IMR-90 (cell line): ENCODE results near the gene GNL3. TPM values are rescaled to one million over a fixed set of nuclear protein-coding genes. Genes with fewer than 3 reads are reported as not detected.

Experiments
- ATAC-seq: fragments of 200-7000 bp; cut with Tn5 transposase; 2 replicates; pipeline ENCODE4 v1.9.1; 2020; ENCODE audit warnings: low read depth, mild to moderate bottlenecking, moderate library complexity
- BruUV-seq: library from RNA; stranded (reverse); fragments of 400-500 nt; replicated peaks from 2 replicates; lab custom pipeline; 2021; lab: Mats Ljungman, UMichigan
- CTCF ChIA-PET: fragments of 300-600 bp; formaldehyde crosslinking; extraction: SDS; loops from one replicate; lab custom pipeline; 2021; ENCODE audit warnings: antibody characterized with exemption; lab: Yijun Ruan, JAX
- POLR2A ChIA-PET: fragments of 300-600 bp; sonication (Branson Sonifier 250); formaldehyde crosslinking; loops from one replicate; lab custom pipeline; 2022; ENCODE audit warnings: antibody characterized with exemption; ENCODE audit not compliant: unreplicated experiment; lab: Charles Lee
- DNase-seq: peaks from one replicate; pipeline ENCODE4 v3.0.0; 2013
- H2AFZ ChIP-seq: replicated peaks from 2 replicates; pipeline ENCODE3; 2013; ENCODE audit warnings: low read length, mild to moderate bottlenecking; ENCODE audit not compliant: poor library complexity
- H2AK5ac ChIP-seq: 2 replicates; pipeline ENCODE4 v1.6.1; 2013; ENCODE audit warnings: low read depth, low read length, inconsistent platforms
- H2AK9ac ChIP-seq: replicated peaks from 2 replicates; pipeline ENCODE3; 2013; ENCODE audit warnings: mild to moderate bottlenecking, low read depth, low read length, moderate library complexity; ENCODE audit not compliant: poor library complexity
- H2BK120ac ChIP-seq: 2 replicates; pipeline ENCODE4 v1.6.1; 2013; ENCODE audit warnings: low read depth, low read length, inconsistent platforms
- H2BK15ac ChIP-seq: 3 replicates; pipeline ENCODE4 v1.6.1; 2013; ENCODE audit warnings: low read depth, low read length, inconsistent platforms
- H2BK20ac ChIP-seq: 2 replicates; pipeline ENCODE4 v1.6.1; 2013; ENCODE audit warnings: low read depth, mild to moderate bottlenecking, inconsistent platforms, low read length, moderate library complexity
- H2BK5ac ChIP-seq: 2 replicates; pipeline ENCODE4 v1.6.1; 2013; ENCODE audit warnings: mild to moderate bottlenecking, low read depth, low read length, inconsistent platforms; ENCODE audit not compliant: poor library complexity, severe bottlenecking
- H3K14ac ChIP-seq: replicated peaks from 2 replicates; pipeline ENCODE4 v1.6.1; 2013; ENCODE audit warnings: low read depth, low read length, inconsistent platforms
- H3K18ac ChIP-seq: 2 replicates; pipeline ENCODE4 v1.6.1; 2013; ENCODE audit warnings: low read depth, low read length, control low read depth
- H3K23ac ChIP-seq: 2 replicates; pipeline ENCODE4 v1.6.1; 2013; ENCODE audit warnings: low read depth, low read length, inconsistent platforms
- H3K27ac ChIP-seq: 2 replicates; pipeline ENCODE4 v1.5.1; 2013; ENCODE audit warnings: mild to moderate bottlenecking, control low read depth, low read length; ENCODE audit not compliant: insufficient read depth
- H3K27me3 ChIP-seq: 2 replicates; pipeline ENCODE4 v1.6.1; 2013; ENCODE audit warnings: low read length; ENCODE audit not compliant: control insufficient read depth, insufficient read depth
- H3K36me3 ChIP-seq: 2 replicates; pipeline ENCODE4 v1.6.1; 2013; ENCODE audit warnings: low read length, mixed read lengths; ENCODE audit not compliant: control insufficient read depth, insufficient read depth
- H3K4ac ChIP-seq: 2 replicates; pipeline ENCODE4 v1.6.1; 2013; ENCODE audit warnings: low read depth, low read length, inconsistent platforms
- H3K4me1 ChIP-seq: 2 replicates; pipeline ENCODE4 v1.6.1; 2013; ENCODE audit warnings: low read length, mixed read lengths; ENCODE audit not compliant: control insufficient read depth, insufficient read depth
- H3K4me2 ChIP-seq: 2 replicates; pipeline ENCODE4 v1.6.1; 2013; ENCODE audit warnings: low read depth, mild to moderate bottlenecking, control low read depth, low read length, moderate library complexity
- H3K4me3 ChIP-seq: 2 replicates; pipeline ENCODE4 v1.5.1; 2013; ENCODE audit warnings: low read depth, mild to moderate bottlenecking, control low read depth, low read length, moderate library complexity; ENCODE audit not compliant: insufficient read depth
- H3K56ac ChIP-seq: 2 replicates; pipeline ENCODE4 v1.6.1; 2013; ENCODE audit warnings: low read length, inconsistent platforms; ENCODE audit not compliant: insufficient read depth; ENCODE audit errors: extremely low read depth
- H3K79me1 ChIP-seq, 2 experiments: 2 replicates each; pipeline ENCODE4 v1.6.1; 2013; ENCODE audit warnings: low read length in 2 of 2, inconsistent platforms in 1 of 2, low read depth in 1 of 2
- H3K9ac ChIP-seq: 2 replicates; pipeline ENCODE4 v1.6.1; 2013; ENCODE audit warnings: low read depth, low read length, control low read depth
- H3K9me1 ChIP-seq: 2 replicates; pipeline ENCODE4 v1.6.1; 2013; ENCODE audit warnings: low read length, inconsistent platforms; ENCODE audit not compliant: insufficient read depth
- H3K9me3 ChIP-seq: 2 replicates; pipeline ENCODE4 v1.6.1; 2013; ENCODE audit warnings: low read length; ENCODE audit not compliant: control insufficient read depth, insufficient read depth
- H4K20me1 ChIP-seq: 2 replicates; pipeline ENCODE4 v1.6.1; 2013; ENCODE audit warnings: low read length, inconsistent platforms; ENCODE audit not compliant: insufficient read depth
- H4K5ac ChIP-seq: 2 replicates; pipeline ENCODE4 v1.6.1; 2013; ENCODE audit warnings: mild to moderate bottlenecking, low read depth, low read length, control low read depth
- H4K8ac ChIP-seq, 2 experiments: 2 replicates each; pipeline ENCODE4 v1.6.1; 2013; ENCODE audit warnings: low read depth in 2 of 2, low read length in 2 of 2, control low read depth in 1 of 2, inconsistent platforms in 1 of 2
- H4K91ac ChIP-seq: 2 replicates; pipeline ENCODE4 v1.6.1; 2013; ENCODE audit warnings: low read depth, low read length, inconsistent platforms; ENCODE audit not compliant: insufficient read depth
- BHLHE40 ChIP-seq: fragments of 150-350 bp; IDR thresholded peaks from 2 replicates; pipeline ENCODE4 v1.6.1; 2016; ENCODE audit warnings: mild to moderate bottlenecking, low read depth, low read length
- CEBPB ChIP-seq: IDR thresholded peaks from 2 replicates; pipeline ENCODE4 v1.6.1; 2012; ENCODE audit warnings: low read depth, low read length, improper control_type of control experiment
- CHD1 ChIP-seq: IDR thresholded peaks from 2 replicates; pipeline ENCODE4 v1.6.1; 2012; ENCODE audit warnings: low read depth, low read length, improper control_type of control experiment
- FOS ChIP-seq: fragments of 150-350 bp; IDR thresholded peaks from 2 replicates; pipeline ENCODE4 v1.6.1; 2016; ENCODE audit warnings: low read depth, low read length
- MAFK ChIP-seq: IDR thresholded peaks from 2 replicates; pipeline ENCODE4 v1.6.1; 2012; ENCODE audit warnings: low read depth, low read length, improper control_type of control experiment
- MAZ ChIP-seq: IDR thresholded peaks from 2 replicates; pipeline ENCODE4 v1.6.1; 2012; ENCODE audit warnings: low read depth, mild to moderate bottlenecking, low read length, improper control_type of control experiment, moderate library complexity, borderline replicate concordance
- MXI1 ChIP-seq: IDR thresholded peaks from 2 replicates; pipeline ENCODE4 v1.6.1; 2012; ENCODE audit warnings: low read depth, mild to moderate bottlenecking, low read length, moderate library complexity, borderline replicate concordance
- NFE2L2 ChIP-seq: fragments of 150-350 bp; IDR thresholded peaks from 2 replicates; pipeline ENCODE4 v1.6.1; 2016; ENCODE audit warnings: low read depth, mild to moderate bottlenecking, low read length
- POLR2A ChIP-seq: IDR thresholded peaks from 2 replicates; pipeline ENCODE4 v1.6.1; 2012; ENCODE audit warnings: mild to moderate bottlenecking, low read depth, low read length
- RAD21 ChIP-seq: IDR thresholded peaks from 2 replicates; pipeline ENCODE4 v1.6.1; 2012; ENCODE audit warnings: low read length, improper control_type of control experiment
- RCOR1 ChIP-seq: IDR thresholded peaks from 2 replicates; pipeline ENCODE4 v1.6.1; 2012; ENCODE audit warnings: mild to moderate bottlenecking, low read length, improper control_type of control experiment; ENCODE audit not compliant: insufficient replicate concordance
- RFX5 ChIP-seq: IDR thresholded peaks from 2 replicates; pipeline ENCODE4 v1.8.0; 2012; ENCODE audit warnings: low read depth, mild to moderate bottlenecking, low read length, moderate library complexity
- SMC3 ChIP-seq: fragments of 150-350 bp; IDR thresholded peaks from 2 replicates; pipeline ENCODE4 v1.6.1; 2016; ENCODE audit warnings: low read depth, mild to moderate bottlenecking, antibody characterized with exemption, low read length, moderate library complexity
- WGBS, 2 experiments: methylation state at CpG; one replicate each; pipeline versions ENCODE4 v1.1.5 to v1.1.7; 2013; ENCODE audit warnings: missing lambda C conversion rate in 2 of 2; ENCODE audit not compliant: insufficient read length in 1 of 2; ENCODE audit errors: extremely low coverage in 2 of 2; 5-methylcytosine and 5-hydroxymethylcytosine counted together
- dilution Hi-C: fragments of 300-500 bp; cut with HindIII; formaldehyde crosslinking; loops from one replicate; pipeline ENCODE4 v1.14.3; 2018; ENCODE audit warnings: low sequenced_read_pairs; ENCODE audit not compliant: unreplicated experiment
- in situ Hi-C: fragments of 300-500 bp; cut with MboI; formaldehyde crosslinking; loops from 3 replicates; pipeline ENCODE4 v1.14.3; 2019; ENCODE audit warnings: low sequenced_read_pairs, inconsistent platforms, mixed read lengths
- intact Hi-C: fragments of 100-400 bp; cut with micrococcal nuclease; formaldehyde crosslinking; loops from 2 replicates; pipeline ENCODE4 v1.10.0; 2022
- polyA plus RNA-seq, 3 experiments: library from polyadenylated mRNA; depleted of rRNA; stranded (reverse); fragments of >200 nt; gene quantifications; 2 replicates each; pipeline ENCODE4 v1.2.3, GENCODE V29; 2012; ENCODE audit warnings: low replicate concordance in 1 of 3
- total RNA-seq: library from RNA; depleted of rRNA; stranded (reverse); fragments of >200 nt; gene quantifications from 2 replicates; pipeline ENCODE4 v1.2.3, GENCODE V29; 2012
- TF ChIP-seq, protein P1 (sequence below): fragments of 150-350 bp; IDR thresholded peaks from 2 replicates; pipeline ENCODE4 v1.6.1; 2017; ENCODE audit warnings: mild to moderate bottlenecking, antibody characterized with exemption, low read length, low read depth
- TF ChIP-seq, protein P2 (sequence below): fragments of 150-350 bp; IDR thresholded peaks from 2 replicates; pipeline ENCODE4 v1.6.1; 2016; ENCODE audit warnings: low read depth, mild to moderate bottlenecking, low read length, moderate library complexity, borderline replicate concordance
- TF ChIP-seq, protein P3 (sequence below): conservative IDR thresholded peaks from 2 replicates; pipeline ENCODE4 v1.5.1; 2012; ENCODE audit warnings: mild to moderate bottlenecking, low read depth, low read length, improper control_type of control experiment

Gene GNL3
- total and polyA plus RNA-seq, 2 of the 4 experiments (the other 2 are of a cell fraction): 66.0 to 90.4 TPM

DNA sequence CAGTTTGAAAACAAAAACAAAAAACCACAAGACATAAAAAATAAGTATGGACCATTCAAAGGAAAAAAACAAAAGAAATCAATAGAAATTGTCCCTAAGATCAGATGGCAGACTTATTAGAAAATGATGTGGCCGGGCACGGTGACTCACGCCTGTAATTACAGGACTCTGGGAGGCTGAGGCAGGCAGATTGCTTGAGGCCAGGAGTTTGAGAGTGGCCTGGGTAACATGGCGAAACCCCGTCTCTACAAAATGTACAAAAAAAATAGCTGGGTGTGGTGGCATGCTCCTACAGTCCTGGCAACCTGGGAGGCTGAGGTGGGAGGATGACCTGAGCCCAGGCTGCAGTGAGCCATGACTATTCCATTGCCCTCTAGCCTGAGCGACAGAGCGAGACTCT, 36.7 kb downstream of the GNL3 start:
- Histone ChIP-seq H4K5ac (no peak overlapping the region), H3K56ac (no peak overlapping the region), H3K36me3 (no peaks in the 10 kb centered on the region; the same call in 1 of the 2 replicates), H3K14ac (no peak overlapping the region), H3K9ac (no peak overlapping the region), H3K4me3 (no peak overlapping the region), H3K4me2 (no peak overlapping the region), H3K79me1 (no peaks in the 10 kb centered on the region), H3K27ac (no peak overlapping the region), H3K4ac (no peak overlapping the region), H3K9me1 (no peaks in the 10 kb centered on the region), H3K18ac (no peak overlapping the region), H4K8ac (no peak overlapping the region), H2BK15ac (no peak overlapping the region), H3K27me3 (no peaks in the 10 kb centered on the region), H3K23ac (no peak overlapping the region), H4K91ac (no peak overlapping the region), H2BK5ac (no peak overlapping the region), H2BK20ac (no peak overlapping the region), H3K9me3 (no peaks in the 10 kb centered on the region), H4K20me1 (no peaks in the 10 kb centered on the region), H2AFZ (no peak overlapping the region), H2BK120ac (no peak overlapping the region), H2AK9ac (no peak overlapping the region), H2AK5ac (no peak overlapping the region), H3K4me1 (no peaks in the 10 kb centered on the region)
- intact Hi-C loops (no loop called here), in situ Hi-C loops (no loop called here), dilution Hi-C loops (no loop called here)
- ChIA-PET POLR2A (no interaction called here), CTCF (no interaction called here)
- WGBS, 2 experiments: 85% methylated on average over 2 of the region's 7 CpGs; no CpG with 5 or more reads in 1 of the 2 experiments
- TF ChIP-seq NFE2L2: no peak
- TF ChIP-seq, protein P1, sequence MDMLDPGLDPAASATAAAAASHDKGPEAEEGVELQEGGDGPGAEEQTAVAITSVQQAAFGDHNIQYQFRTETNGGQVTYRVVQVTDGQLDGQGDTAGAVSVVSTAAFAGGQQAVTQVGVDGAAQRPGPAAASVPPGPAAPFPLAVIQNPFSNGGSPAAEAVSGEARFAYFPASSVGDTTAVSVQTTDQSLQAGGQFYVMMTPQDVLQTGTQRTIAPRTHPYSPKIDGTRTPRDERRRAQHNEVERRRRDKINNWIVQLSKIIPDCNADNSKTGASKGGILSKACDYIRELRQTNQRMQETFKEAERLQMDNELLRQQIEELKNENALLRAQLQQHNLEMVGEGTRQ: no peak
- no peak for TF ChIP-seq MAFK
- TF ChIP-seq RAD21: no peak
- no peak for TF ChIP-seq FOS
- TF ChIP-seq MXI1: no peak
- no peak for TF ChIP-seq BHLHE40
- TF ChIP-seq RCOR1: no peak
- TF ChIP-seq CHD1: no peak
- TF ChIP-seq POLR2A: no peak
- no peak for TF ChIP-seq SMC3
- TF ChIP-seq MAZ: no peak
- TF ChIP-seq CEBPB: no peak
- TF ChIP-seq RFX5: no peak
- TF ChIP-seq, protein P2, sequence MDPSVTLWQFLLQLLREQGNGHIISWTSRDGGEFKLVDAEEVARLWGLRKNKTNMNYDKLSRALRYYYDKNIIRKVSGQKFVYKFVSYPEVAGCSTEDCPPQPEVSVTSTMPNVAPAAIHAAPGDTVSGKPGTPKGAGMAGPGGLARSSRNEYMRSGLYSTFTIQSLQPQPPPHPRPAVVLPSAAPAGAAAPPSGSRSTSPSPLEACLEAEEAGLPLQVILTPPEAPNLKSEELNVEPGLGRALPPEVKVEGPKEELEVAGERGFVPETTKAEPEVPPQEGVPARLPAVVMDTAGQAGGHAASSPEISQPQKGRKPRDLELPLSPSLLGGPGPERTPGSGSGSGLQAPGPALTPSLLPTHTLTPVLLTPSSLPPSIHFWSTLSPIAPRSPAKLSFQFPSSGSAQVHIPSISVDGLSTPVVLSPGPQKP: no peak
- TF ChIP-seq, protein P3, sequence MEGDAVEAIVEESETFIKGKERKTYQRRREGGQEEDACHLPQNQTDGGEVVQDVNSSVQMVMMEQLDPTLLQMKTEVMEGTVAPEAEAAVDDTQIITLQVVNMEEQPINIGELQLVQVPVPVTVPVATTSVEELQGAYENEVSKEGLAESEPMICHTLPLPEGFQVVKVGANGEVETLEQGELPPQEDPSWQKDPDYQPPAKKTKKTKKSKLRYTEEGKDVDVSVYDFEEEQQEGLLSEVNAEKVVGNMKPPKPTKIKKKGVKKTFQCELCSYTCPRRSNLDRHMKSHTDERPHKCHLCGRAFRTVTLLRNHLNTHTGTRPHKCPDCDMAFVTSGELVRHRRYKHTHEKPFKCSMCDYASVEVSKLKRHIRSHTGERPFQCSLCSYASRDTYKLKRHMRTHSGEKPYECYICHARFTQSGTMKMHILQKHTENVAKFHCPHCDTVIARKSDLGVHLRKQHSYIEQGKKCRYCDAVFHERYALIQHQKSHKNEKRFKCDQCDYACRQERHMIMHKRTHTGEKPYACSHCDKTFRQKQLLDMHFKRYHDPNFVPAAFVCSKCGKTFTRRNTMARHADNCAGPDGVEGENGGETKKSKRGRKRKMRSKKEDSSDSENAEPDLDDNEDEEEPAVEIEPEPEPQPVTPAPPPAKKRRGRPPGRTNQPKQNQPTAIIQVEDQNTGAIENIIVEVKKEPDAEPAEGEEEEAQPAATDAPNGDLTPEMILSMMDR: no peak
- DNase-seq (no peak), ATAC-seq (no peak)
- BruUV-seq: no TSS peak
